Central memory CD8-positive, alpha-beta T cell (primary cell): ENCODE results near the gene PDCD7.
"Not testable (repeated sequence)": the region's sequence is repeated elsewhere in the genome, so short reads cannot be mapped to it uniquely, and the experiment has no call there.

ENCODE experiments used
- ATAC-seq: fragments of 150-1000 bp; cut with Tn5 transposase; replicated peaks from 2 replicates; pipeline ENCODE4 v1.10.0; 2022; ENCODE audit warnings: mild to moderate bottlenecking, moderate FRiP score, moderate number of reproducible peaks; ENCODE audit not compliant: poor library complexity, severe bottlenecking; ENCODE audit errors: extremely low read depth
- DNase-seq, 2 donors: peaks; one replicate each; pipeline ENCODE4 v3.0.0; 2021; ENCODE audit warnings: low spot score in 2 of 2
- H3K27ac Mint-ChIP-seq: one replicate; pipeline ENCODE4 v1.8.0; 2022; ENCODE audit warnings: low read depth, mild to moderate bottlenecking, moderate library complexity, mixed read lengths
- H3K27me3 Mint-ChIP-seq: one replicate; pipeline ENCODE4 v1.8.0; 2022; ENCODE audit warnings: mixed read lengths
- H3K36me3 Mint-ChIP-seq: one replicate; pipeline ENCODE4 v1.8.0; 2022; ENCODE audit warnings: mild to moderate bottlenecking, moderate library complexity, mixed read lengths; ENCODE audit not compliant: insufficient read depth
- H3K4me1 Mint-ChIP-seq: one replicate; pipeline ENCODE4 v1.8.0; 2022; ENCODE audit warnings: mixed read lengths
- H3K4me3 Mint-ChIP-seq: one replicate; pipeline ENCODE4 v1.8.0; 2022; ENCODE audit warnings: mild to moderate bottlenecking, moderate library complexity, mixed read lengths
- H3K9me3 Mint-ChIP-seq: one replicate; pipeline ENCODE4 v1.8.0; 2022; ENCODE audit warnings: mixed read lengths

Gene PDCD7

GRCh38 chr15:65110676-65111292 lies 22.8 kb downstream of the PDCD7 start:
- no peak overlapping the region for H3K4me3 Mint-ChIP-seq
- peaks cover 27% of the 10 kb centered on the region for H3K36me3 Mint-ChIP-seq
- no peaks in the 10 kb centered on the region for H3K9me3 Mint-ChIP-seq
- DNase-seq (no peak), ATAC-seq (no peak)
- H3K27ac Mint-ChIP-seq, result no peak overlapping the region
- no peaks in the 10 kb centered on the region for H3K4me1 Mint-ChIP-seq
- no peaks in the 10 kb centered on the region for H3K27me3 Mint-ChIP-seq

- no peak overlapping the region for H3K27ac Mint-ChIP-seq
- DNase-seq, result no peak
- H3K36me3 Mint-ChIP-seq, result peaks cover 32% of the 10 kb centered on the region
- H3K27me3 Mint-ChIP-seq, result no peaks in the 10 kb centered on the region
- H3K4me3 Mint-ChIP-seq, result no peak overlapping the region
- ATAC-seq, result no peak
- no peaks in the 10 kb centered on the region for H3K9me3 Mint-ChIP-seq
- H3K4me1 Mint-ChIP-seq, result peaks cover 8% of the 10 kb centered on the region
These were observed 27.5 kb downstream of the PDCD7 start for GRCh38 chr15:65106011-65106590.

GRCh38 chr15:65105038-65105437 lies 28.6 kb downstream of the PDCD7 start:
- no peak for ATAC-seq
- no peak for DNase-seq
- no peak overlapping the region for H3K27ac Mint-ChIP-seq
- no peaks in the 10 kb centered on the region for H3K27me3 Mint-ChIP-seq
- H3K36me3 Mint-ChIP-seq, result peaks cover 32% of the 10 kb centered on the region
- no peaks in the 10 kb centered on the region for H3K9me3 Mint-ChIP-seq
- H3K4me1 Mint-ChIP-seq, result peaks cover 8% of the 10 kb centered on the region
- H3K4me3 Mint-ChIP-seq, result no peak overlapping the region

GRCh38 chr15:65102912-65103311 lies 30.7 kb downstream of the PDCD7 start:
- peaks cover 8% of the 10 kb centered on the region for H3K4me1 Mint-ChIP-seq
- DNase-seq (no peak), ATAC-seq (no peak)
- H3K4me3 Mint-ChIP-seq, result no peak overlapping the region
- H3K36me3 Mint-ChIP-seq, result peaks cover 37% of the 10 kb centered on the region
- H3K27ac Mint-ChIP-seq, result no peak overlapping the region
- no peaks in the 10 kb centered on the region for H3K9me3 Mint-ChIP-seq
- no peaks in the 10 kb centered on the region for H3K27me3 Mint-ChIP-seq

- Mint-ChIP-seq H3K4me1 (peaks cover 8% of the 10 kb centered on the region), H3K36me3 (peaks cover 39% of the 10 kb centered on the region), H3K27me3 (no peaks in the 10 kb centered on the region), H3K9me3 (no peaks in the 10 kb centered on the region), H3K4me3 (no peak overlapping the region), H3K27ac (no peak overlapping the region)
- no peak for DNase-seq
- ATAC-seq, result no peak
These were observed 31.5 kb downstream of the PDCD7 start for GRCh38 chr15:65101891-65102708.

GRCh38 chr15:65101411-65101890 lies 32.2 kb downstream of the PDCD7 start:
- ATAC-seq (no peak), DNase-seq (no peak)
- no peaks in the 10 kb centered on the region for H3K27me3 Mint-ChIP-seq
- peaks cover 8% of the 10 kb centered on the region for H3K4me1 Mint-ChIP-seq
- H3K36me3 Mint-ChIP-seq, result peaks cover 38% of the 10 kb centered on the region
- H3K4me3 Mint-ChIP-seq, result no peak overlapping the region
- H3K9me3 Mint-ChIP-seq, result no peaks in the 10 kb centered on the region
- no peak overlapping the region for H3K27ac Mint-ChIP-seq

GRCh38 chr15:65100442-65100841 lies 33.2 kb downstream of the PDCD7 start:
- Mint-ChIP-seq H3K4me1 (peaks cover 8% of the 10 kb centered on the region), H3K36me3 (peaks cover 32% of the 10 kb centered on the region), H3K9me3 (no peaks in the 10 kb centered on the region), H3K27me3 (no peaks in the 10 kb centered on the region), H3K4me3 (no peak overlapping the region), H3K27ac (no peak overlapping the region)
- ATAC-seq (no peak), DNase-seq (no peak)

- not testable (repeated sequence) for H3K4me3 Mint-ChIP-seq, ATAC-seq, H3K27ac Mint-ChIP-seq, H3K9me3 Mint-ChIP-seq, H3K4me1 Mint-ChIP-seq, H3K27me3 Mint-ChIP-seq, DNase-seq
- H3K36me3 Mint-ChIP-seq, result peaks cover 26% of the 10 kb centered on the region
These were observed 33.8 kb downstream of the PDCD7 start for GRCh38 chr15:65099801-65100200.

- Mint-ChIP-seq H3K27ac (no peak overlapping the region), H3K4me1 (peaks cover 8% of the 10 kb centered on the region), H3K9me3 (no peaks in the 10 kb centered on the region), H3K36me3 (peaks cover 27% of the 10 kb centered on the region), H3K4me3 (no peak overlapping the region), H3K27me3 (no peaks in the 10 kb centered on the region)
- no peak for DNase-seq
- no peak for ATAC-seq
These were observed 34.3 kb downstream of the PDCD7 start for GRCh38 chr15:65099336-65099735.

GRCh38 chr15:65097651-65098263 lies 35.9 kb downstream of the PDCD7 start:
- H3K27me3 Mint-ChIP-seq, result no peaks in the 10 kb centered on the region
- no peaks in the 10 kb centered on the region for H3K9me3 Mint-ChIP-seq
- H3K36me3 Mint-ChIP-seq, result peaks cover 18% of the 10 kb centered on the region
- H3K4me1 Mint-ChIP-seq, result peaks cover 8% of the 10 kb centered on the region
- H3K27ac Mint-ChIP-seq, result no peak overlapping the region
- DNase-seq (no peak), ATAC-seq (no peak)
- H3K4me3 Mint-ChIP-seq, result no peak overlapping the region

- no peak for DNase-seq
- ATAC-seq, result no peak
- peaks cover 7% of the 10 kb centered on the region for H3K4me1 Mint-ChIP-seq
- H3K27ac Mint-ChIP-seq, result no peak overlapping the region
- H3K36me3 Mint-ChIP-seq, result peaks cover 18% of the 10 kb centered on the region
- H3K27me3 Mint-ChIP-seq, result no peaks in the 10 kb centered on the region
- no peak overlapping the region for H3K4me3 Mint-ChIP-seq
- H3K9me3 Mint-ChIP-seq, result no peaks in the 10 kb centered on the region
These were observed 36.9 kb downstream of the PDCD7 start for GRCh38 chr15:65096481-65097385.

GRCh38 chr15:65095747-65096104 lies 37.9 kb downstream of the PDCD7 start:
- Mint-ChIP-seq H3K4me1 (no peaks in the 10 kb centered on the region), H3K27me3 (no peaks in the 10 kb centered on the region), H3K36me3 (peaks cover 18% of the 10 kb centered on the region), H3K9me3 (no peaks in the 10 kb centered on the region), H3K27ac (no peak overlapping the region), H3K4me3 (no peak overlapping the region)
- DNase-seq (no peak), ATAC-seq (no peak)
